ENCODE results near the gene GP9. TPM values are rescaled to one million over a fixed set of nuclear protein-coding genes. Genes with fewer than 3 reads are reported as not detected.

GP9 gene
- total RNA-seq: not detected in 2 replicates

DNA sequence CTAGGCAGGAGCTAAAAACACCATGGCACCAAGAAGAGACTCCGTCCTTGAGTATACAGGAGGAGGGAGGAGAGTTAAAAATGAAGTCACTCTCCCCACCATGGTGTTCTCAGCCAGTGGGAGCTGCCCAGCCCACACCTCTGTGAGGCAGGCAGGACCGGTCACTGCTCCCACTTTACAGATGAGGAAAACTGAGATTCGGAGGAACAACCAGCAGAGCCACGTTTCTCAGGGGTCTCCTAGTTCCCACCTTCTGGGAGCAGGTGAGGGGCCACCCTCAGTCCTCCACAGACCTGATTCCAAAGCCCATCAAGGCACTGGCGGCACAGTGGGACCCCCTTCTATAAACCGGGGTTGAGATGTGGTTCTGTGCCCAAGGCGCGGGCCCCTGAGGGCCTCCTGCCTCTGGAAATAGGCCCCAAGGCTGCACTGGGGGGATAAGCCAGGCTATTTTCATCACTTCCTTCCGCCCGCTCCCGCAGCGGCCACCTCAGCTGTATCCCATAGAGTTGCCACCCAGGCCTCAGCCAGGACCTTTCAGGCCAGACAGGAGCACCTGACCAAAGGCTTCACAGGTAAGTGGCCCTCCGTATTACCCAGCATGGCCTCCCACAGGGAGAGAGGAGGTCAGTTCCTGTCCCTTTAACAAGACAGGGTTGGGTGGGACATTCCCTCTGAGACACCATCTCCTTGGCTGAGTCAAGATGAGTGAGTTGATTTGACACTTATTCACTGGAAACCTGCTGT, at the start of gene GP9:
TSS of gene GP9 (plus strand) at position 504 of the 747 bp plus-strand sequence. CDS start 961 bp downstream, outside the sequence.

Other genes with a start within 250 kb of the GP9 start
- gene ACAD9, start 181.2 kb upstream of the GP9 start, total RNA-seq: 32.8 and 45.8 TPM in 2 replicates
- 0.13 TPM in 1 of 2 replicates, not detected in the other for gene CFAP92, start 66.7 kb upstream of the GP9 start, total RNA-seq
- gene EFCC1, start 59.5 kb upstream of the GP9 start, total RNA-seq: not detected in 2 replicates
- gene RAB43, start 61.0 kb downstream of the GP9 start, total RNA-seq: 23.6 and 23.9 TPM in 2 replicates
- 20.9 and 21.8 TPM in 2 replicates for gene ISY1, start 100.3 kb downstream of the GP9 start, total RNA-seq
- 195 and 202 TPM in 2 replicates for gene CNBP, start 123.1 kb downstream of the GP9 start, total RNA-seq
- 313 and 371 TPM in 2 replicates for gene COPG1, start 188.8 kb downstream of the GP9 start, total RNA-seq
- gene HMCES, start 218.1 kb downstream of the GP9 start, total RNA-seq: 18.1 and 19.0 TPM in 2 replicates